Endodermal cell (in vitro differentiated cells): ENCODE data around the gene NDST1. TPM values are rescaled to one million over a fixed set of nuclear protein-coding genes. Genes with fewer than 3 reads are reported as not detected.

ENCODE experiments used
- DNase-seq: peaks from one replicate; pipeline ENCODE4 v3.0.0-alpha.2; 2017
- H3K27ac ChIP-seq: 2 replicates; pipeline ENCODE4 v1.5.1; 2013; ENCODE audit warnings: mild to moderate bottlenecking, low read depth, low read length, moderate library complexity
- H3K27me3 ChIP-seq: 2 replicates; pipeline ENCODE4 v1.6.1; 2013; ENCODE audit warnings: mild to moderate bottlenecking, low read length, moderate library complexity; ENCODE audit not compliant: insufficient read depth, control insufficient read depth, poor library complexity, severe bottlenecking
- H3K36me3 ChIP-seq: 2 replicates; pipeline ENCODE4 v1.7.0; 2013; ENCODE audit warnings: mild to moderate bottlenecking, low read length, moderate library complexity; ENCODE audit not compliant: control insufficient read depth, insufficient read depth
- H3K4me1 ChIP-seq: one replicate; pipeline ENCODE4 v1.7.0; 2013; ENCODE audit warnings: low read length; ENCODE audit not compliant: control insufficient read depth, insufficient read depth
- H3K4me3 ChIP-seq: 2 replicates; pipeline ENCODE4 v1.5.1; 2013; ENCODE audit warnings: mild to moderate bottlenecking, low read length, moderate library complexity
- H3K9ac ChIP-seq: 2 replicates; pipeline ENCODE4 v1.6.1; 2013; ENCODE audit warnings: mild to moderate bottlenecking, low read length, moderate library complexity; ENCODE audit not compliant: poor library complexity, severe bottlenecking; ENCODE audit errors: extremely low read depth
- H3K9me3 ChIP-seq: 2 replicates; pipeline ENCODE4 v1.6.1; 2013; ENCODE audit warnings: mild to moderate bottlenecking, low read length, moderate library complexity; ENCODE audit not compliant: control insufficient read depth
- H3K27ac Mint-ChIP-seq: 2 replicates; pipeline ENCODE4 v1.8.0; 2020; ENCODE audit warnings: mixed read lengths
- H3K27me3 Mint-ChIP-seq: 2 replicates; pipeline ENCODE4 v1.8.0; 2021; ENCODE audit warnings: mild to moderate bottlenecking, mixed read lengths; ENCODE audit not compliant: insufficient read depth
- H3K36me3 Mint-ChIP-seq: 2 replicates; pipeline ENCODE4 v1.8.0; 2020; ENCODE audit warnings: low read depth, mixed read lengths
- H3K4me1 Mint-ChIP-seq: 2 replicates; pipeline ENCODE4 v1.8.0; 2020; ENCODE audit warnings: mixed read lengths
- H3K4me3 Mint-ChIP-seq: 2 replicates; pipeline ENCODE4 v1.8.0; 2020; ENCODE audit warnings: mild to moderate bottlenecking, moderate library complexity, mixed read lengths
- H3K9me3 Mint-ChIP-seq: 2 replicates; pipeline ENCODE4 v1.8.0; 2020; ENCODE audit warnings: mild to moderate bottlenecking, mixed read lengths
- WGBS, 2 experiments: methylation state at CpG; one replicate each; pipeline versions ENCODE4 v1.1.5 to v1.1.7; 2013; ENCODE audit warnings: missing lambda C conversion rate in 2 of 2, mixed read lengths in 1 of 2; ENCODE audit not compliant: insufficient coverage in 1 of 2, insufficient read length in 1 of 2; 5-methylcytosine and 5-hydroxymethylcytosine counted together
- total RNA-seq, 2 donors: library from RNA; stranded (reverse); fragmentation: NEBNext Ultra II Directional in 1 of 2; extraction: Animal tissue kit (Norgen Biotek cat#: 25700) in 1 of 2; gene quantifications; 2 replicates in 1 of 2; 3 replicates in 1 of 2; pipeline ENCODE4 v1.2.1, GENCODE V29; 2021
- TF ChIP-seq, protein P1 (sequence below): fragments of 200-600 bp; sonication (generic); conservative IDR thresholded peaks from 2 replicates; pipeline ENCODE4 v1.5.0; 2021; ENCODE audit warnings: antibody characterized with exemption, mild to moderate bottlenecking

NDST1 gene
- total RNA-seq, 2 donors from 2014 or later: 53.3 to 71.7 TPM

GRCh38 chr5:150593996-150594395 lies 86.1 kb downstream of the NDST1 start:
- Histone ChIP-seq H3K4me1 (peaks cover 14% of the 10 kb centered on the region), H3K9ac (no peak overlapping the region), H3K27me3 (no peaks in the 10 kb centered on the region), H3K27ac (no peak overlapping the region), H3K36me3 (no peaks in the 10 kb centered on the region), H3K4me3 (no peak overlapping the region), H3K9me3 (no peaks in the 10 kb centered on the region)
- H3K27ac Mint-ChIP-seq: no peak overlapping the region
- no peaks in the 10 kb centered on the region for H3K9me3 Mint-ChIP-seq
- H3K4me3 Mint-ChIP-seq: no peak overlapping the region
- WGBS, 2 experiments: 91% methylated on average over 4 to 7 of the region's 7 CpGs
- TF ChIP-seq, protein P1, sequence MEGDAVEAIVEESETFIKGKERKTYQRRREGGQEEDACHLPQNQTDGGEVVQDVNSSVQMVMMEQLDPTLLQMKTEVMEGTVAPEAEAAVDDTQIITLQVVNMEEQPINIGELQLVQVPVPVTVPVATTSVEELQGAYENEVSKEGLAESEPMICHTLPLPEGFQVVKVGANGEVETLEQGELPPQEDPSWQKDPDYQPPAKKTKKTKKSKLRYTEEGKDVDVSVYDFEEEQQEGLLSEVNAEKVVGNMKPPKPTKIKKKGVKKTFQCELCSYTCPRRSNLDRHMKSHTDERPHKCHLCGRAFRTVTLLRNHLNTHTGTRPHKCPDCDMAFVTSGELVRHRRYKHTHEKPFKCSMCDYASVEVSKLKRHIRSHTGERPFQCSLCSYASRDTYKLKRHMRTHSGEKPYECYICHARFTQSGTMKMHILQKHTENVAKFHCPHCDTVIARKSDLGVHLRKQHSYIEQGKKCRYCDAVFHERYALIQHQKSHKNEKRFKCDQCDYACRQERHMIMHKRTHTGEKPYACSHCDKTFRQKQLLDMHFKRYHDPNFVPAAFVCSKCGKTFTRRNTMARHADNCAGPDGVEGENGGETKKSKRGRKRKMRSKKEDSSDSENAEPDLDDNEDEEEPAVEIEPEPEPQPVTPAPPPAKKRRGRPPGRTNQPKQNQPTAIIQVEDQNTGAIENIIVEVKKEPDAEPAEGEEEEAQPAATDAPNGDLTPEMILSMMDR: no peak
- H3K36me3 Mint-ChIP-seq: no peaks in the 10 kb centered on the region
- no peak for DNase-seq
- no peaks in the 10 kb centered on the region for H3K27me3 Mint-ChIP-seq
- H3K4me1 Mint-ChIP-seq: peaks cover 43% of the 10 kb centered on the region

DNA sequence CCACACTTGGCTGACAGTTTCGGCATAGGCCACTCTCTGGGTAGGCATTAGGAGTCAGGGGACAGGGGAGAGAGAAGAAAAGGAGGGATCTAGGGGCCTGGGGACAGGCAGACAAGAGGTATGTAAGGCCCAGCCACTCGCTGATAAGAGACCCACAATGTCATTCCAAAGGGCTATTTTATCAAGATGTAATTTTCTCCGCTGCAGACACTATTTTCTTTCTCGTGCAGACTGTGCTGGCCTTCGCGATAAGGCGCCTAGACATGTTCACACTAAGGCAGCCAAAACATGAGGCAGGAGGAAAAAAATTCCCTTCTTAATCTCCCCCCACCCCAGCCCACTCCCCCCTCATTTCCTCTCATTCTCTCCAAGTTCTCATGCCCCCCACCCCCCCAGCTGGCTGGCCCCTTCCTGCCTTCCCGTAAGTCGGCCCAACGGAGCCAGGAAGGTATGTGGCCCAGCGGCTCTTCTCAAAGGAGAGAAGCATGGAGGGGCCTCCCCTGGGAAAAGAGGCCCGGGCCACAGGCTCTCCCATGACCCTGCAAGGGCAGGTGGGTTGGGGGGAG lies 87.6 kb downstream of the NDST1 start:
- no peak overlapping the region for H3K27ac ChIP-seq
- no peaks in the 10 kb centered on the region for H3K9me3 ChIP-seq
- H3K4me3 ChIP-seq: no peak overlapping the region
- TF ChIP-seq, protein P1: no peak
- Mint-ChIP-seq H3K4me1 (peaks cover 40% of the 10 kb centered on the region), H3K9me3 (no peaks in the 10 kb centered on the region), H3K4me3 (no peak overlapping the region), H3K27me3 (no peaks in the 10 kb centered on the region), H3K36me3 (no peaks in the 10 kb centered on the region), H3K27ac (no peak overlapping the region)
- no peaks in the 10 kb centered on the region for H3K36me3 ChIP-seq
- whole genome bisulfite sequencing, 2 experiments: 81 to 85% methylated on average over 7 to 12 of the region's 12 CpGs
- no peak overlapping the region for H3K9ac ChIP-seq
- H3K4me1 ChIP-seq: peaks cover 14% of the 10 kb centered on the region
- H3K27me3 ChIP-seq: no peaks in the 10 kb centered on the region
- no peak for DNase-seq

GRCh38 chr5:150596313-150596712 lies 88.4 kb downstream of the NDST1 start:
- Histone ChIP-seq H3K27me3 (no peaks in the 10 kb centered on the region), H3K4me1 (peaks cover 14% of the 10 kb centered on the region), H3K27ac (no peak overlapping the region), H3K4me3 (no peak overlapping the region), H3K9ac (no peak overlapping the region), H3K36me3 (no peaks in the 10 kb centered on the region), H3K9me3 (no peaks in the 10 kb centered on the region)
- 61 to 75% methylated on average over 3 to 9 of the region's 9 CpGs for WGBS, 2 experiments
- no peaks in the 10 kb centered on the region for H3K36me3 Mint-ChIP-seq
- H3K27ac Mint-ChIP-seq: no peak overlapping the region
- DNase-seq: no peak
- H3K4me3 Mint-ChIP-seq: no peak overlapping the region
- TF ChIP-seq, protein P1: no peak
- no peaks in the 10 kb centered on the region for H3K27me3 Mint-ChIP-seq
- peaks cover 32% of the 10 kb centered on the region for H3K4me1 Mint-ChIP-seq
- H3K9me3 Mint-ChIP-seq: no peaks in the 10 kb centered on the region
